PC-3 (cell line): ENCODE measurements around the gene AHDC1.

Experiments used
- CTCF ChIP-seq: fragments of 300-600 bp; sonication (generic); conservative IDR thresholded peaks from 2 replicates; pipeline ENCODE4 v1.5.1; 2017; ENCODE audit warnings: antibody characterized with exemption, low read depth, mild to moderate bottlenecking, low read length
- EZH2 ChIP-seq: fragments of 300-600 bp; sonication (generic); IDR thresholded peaks from one replicate; pipeline ENCODE4 v1.6.1; 2017; ENCODE audit warnings: antibody characterized with exemption, mild to moderate bottlenecking, low read length; ENCODE audit not compliant: unreplicated experiment
- EZH2phosphoT487 ChIP-seq: fragments of 300-600 bp; sonication (generic); IDR thresholded peaks from 2 replicates; pipeline ENCODE4 v1.6.1; 2018; ENCODE audit warnings: mild to moderate bottlenecking, antibody characterized with exemption, low read length, borderline replicate concordance

DNA sequence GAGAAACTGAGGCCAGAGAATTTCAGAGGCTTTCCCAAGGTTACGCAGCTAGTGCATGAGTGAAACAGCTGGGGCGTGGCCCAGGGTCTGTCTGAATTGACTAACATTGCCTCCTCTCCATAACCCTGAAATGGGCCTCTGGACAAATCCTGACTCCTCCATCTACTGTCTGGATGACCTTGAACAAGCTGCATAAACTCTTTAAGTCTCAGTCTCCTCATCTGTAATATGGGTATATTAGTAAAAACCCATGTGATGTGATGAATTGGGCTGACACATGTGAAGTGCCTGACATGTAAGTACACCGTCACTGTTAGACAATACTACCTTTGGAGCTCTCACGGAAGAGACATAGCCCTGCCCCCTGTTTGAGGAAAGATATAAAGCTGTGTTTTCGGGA is 43.4 kb upstream of the AHDC1 start:
- TF ChIP-seq CTCF = no peak
- no peak for TF ChIP-seq EZH2
- no peak for TF ChIP-seq EZH2phosphoT487
